Panc1 (cell line): ENCODE measurements around the gene CYBA. TPM values are rescaled to one million over a fixed set of nuclear protein-coding genes. Genes with fewer than 3 reads are reported as not detected.

Experiments
- ATAC-seq: fragments of 200-7000 bp; cut with Tn5 transposase; 2 replicates; pipeline ENCODE4 v1.9.1; 2020; ENCODE audit warnings: mild to moderate bottlenecking, moderate library complexity
- BruUV-seq: library from RNA; stranded (reverse); fragments of 400-500 nt; replicated peaks from 2 replicates; lab custom pipeline; 2021; lab: Mats Ljungman, UMichigan
- CTCF ChIA-PET: fragments of 300-600 bp; sonication (Branson Sonifier 250); formaldehyde crosslinking; loops from one replicate; lab custom pipeline; 2022; ENCODE audit warnings: antibody characterized with exemption; lab: Charles Lee
- POLR2A ChIA-PET: fragments of 300-600 bp; sonication (Branson Sonifier 250); formaldehyde crosslinking; loops from one replicate; lab custom pipeline; 2022; ENCODE audit warnings: antibody characterized with exemption; lab: Charles Lee
- DNase-seq: peaks from one replicate; pipeline ENCODE4 v3.0.0-alpha.2; 2010; ENCODE audit warnings: low read depth, low spot score
- H3K27ac ChIP-seq: 2 replicates; pipeline ENCODE4 v1.5.1; 2011; ENCODE audit warnings: mild to moderate bottlenecking, low read length, inconsistent platforms
- H3K27me3 ChIP-seq: fragments of 200-500 bp; sonication (Bioruptor generic); 2 replicates; pipeline ENCODE4 v1.6.0; 2014; ENCODE audit warnings: low read length, inconsistent platforms; ENCODE audit not compliant: control insufficient read depth, insufficient read depth
- H3K36me3 ChIP-seq: fragments of 200-500 bp; sonication (Bioruptor generic); 2 replicates; pipeline ENCODE4 v1.5.1; 2014; ENCODE audit warnings: inconsistent platforms, mild to moderate bottlenecking, low read length, moderate library complexity; ENCODE audit not compliant: control insufficient read depth, insufficient read depth
- H3K4me1 ChIP-seq: 2 replicates; pipeline ENCODE4 v1.5.1; 2011; ENCODE audit warnings: inconsistent platforms, mild to moderate bottlenecking, low read length, moderate library complexity; ENCODE audit not compliant: control insufficient read depth, insufficient read depth
- H3K4me3 ChIP-seq, 2 experiments: 2 replicates each; pipeline ENCODE4 v1.5.1; 2011 to 2012; ENCODE audit warnings: low read depth in 2 of 2, low read length in 2 of 2, mild to moderate bottlenecking in 2 of 2, inconsistent platforms in 1 of 2, moderate library complexity in 1 of 2
- H3K9me3 ChIP-seq: fragments of 200-500 bp; sonication (Bioruptor generic); 2 replicates; pipeline ENCODE4 v1.5.1; 2014; ENCODE audit warnings: low read depth, mild to moderate bottlenecking, inconsistent platforms, low read length, moderate library complexity; ENCODE audit not compliant: control insufficient read depth, insufficient read depth
- POLR2AphosphoS5 ChIP-seq: IDR thresholded peaks from 2 replicates; pipeline ENCODE4 v1.6.1; 2012; ENCODE audit warnings: mild to moderate bottlenecking, low read depth, low read length, moderate library complexity
- SIN3A ChIP-seq: IDR thresholded peaks from 2 replicates; pipeline ENCODE4 v1.6.1; 2012; ENCODE audit warnings: low read depth, mild to moderate bottlenecking, low read length, moderate library complexity, borderline replicate concordance; ENCODE audit not compliant: insufficient read depth
- TCF7L2 ChIP-seq: IDR thresholded peaks from 2 replicates; pipeline ENCODE4 v1.6.1; 2011; ENCODE audit warnings: mild to moderate bottlenecking, low read depth, low read length, inconsistent platforms
- in situ Hi-C: cut with HindIII; loops from 2 replicates; pipeline ENCODE4 v1.10.0; 2016; ENCODE audit warnings: low sequenced_read_pairs, low pct_unique_long_range_greater_than_20kb
- intact Hi-C: fragments of 100-400 bp; cut with micrococcal nuclease; formaldehyde crosslinking; loops from one replicate; pipeline ENCODE4 v1.10.0; 2022; ENCODE audit not compliant: unreplicated experiment
- total RNA-seq: library from RNA; stranded (reverse); gene quantifications from one replicate; pipeline ENCODE4 v1.2.1, GENCODE V29; 2021; ENCODE audit not compliant: unreplicated experiment
- TF ChIP-seq, protein P1 (sequence below), 2 experiments: IDR thresholded peaks; 2 replicates each; pipeline ENCODE4 v1.6.1; 2011 to 2012; ENCODE audit warnings: low read depth in 2 of 2, control low read depth in 1 of 2, low read length in 1 of 2, mild to moderate bottlenecking in 1 of 2, moderate library complexity in 1 of 2; ENCODE audit not compliant: insufficient read depth in 1 of 2
- TF ChIP-seq, protein P2 (sequence below): fragments of 450-650 bp; IDR thresholded peaks from 2 replicates; pipeline ENCODE4 v1.5.1; 2017; ENCODE audit warnings: mild to moderate bottlenecking

The CYBA gene
- total RNA-seq, 1 experiment from 2014 or later: 233 TPM

DNA sequence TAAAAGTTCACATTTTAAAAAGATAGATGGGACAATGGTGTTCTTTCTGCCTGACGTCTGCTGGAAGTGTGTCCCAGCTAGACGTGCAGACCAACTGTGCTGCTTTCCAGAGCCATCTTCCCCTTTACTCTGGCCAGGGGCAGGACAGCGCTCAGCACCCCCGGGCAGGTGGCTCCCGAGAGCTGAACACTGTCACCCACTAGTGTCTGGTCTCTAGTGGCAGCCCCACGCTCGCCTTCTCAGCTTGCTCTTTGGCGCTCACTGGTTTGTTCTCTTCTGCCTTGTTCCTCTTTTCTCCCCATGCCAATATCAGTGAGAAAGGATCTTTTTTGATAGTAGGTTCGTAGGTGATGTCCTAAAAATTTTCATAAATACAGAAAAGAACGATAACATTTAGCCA, 54.9 kb downstream of the CYBA start:
- Histone ChIP-seq H3K27ac (no peak overlapping the region), H3K4me3 (no peak overlapping the region), H3K9me3 (no peaks in the 10 kb centered on the region), H3K27me3 (no peaks in the 10 kb centered on the region), H3K36me3 (peaks cover 2% of the 10 kb centered on the region; the same call in 1 of the 2 replicates), H3K4me1 (no peaks in the 10 kb centered on the region)
- no peak for TF ChIP-seq SIN3A
- TF ChIP-seq, protein P1, sequence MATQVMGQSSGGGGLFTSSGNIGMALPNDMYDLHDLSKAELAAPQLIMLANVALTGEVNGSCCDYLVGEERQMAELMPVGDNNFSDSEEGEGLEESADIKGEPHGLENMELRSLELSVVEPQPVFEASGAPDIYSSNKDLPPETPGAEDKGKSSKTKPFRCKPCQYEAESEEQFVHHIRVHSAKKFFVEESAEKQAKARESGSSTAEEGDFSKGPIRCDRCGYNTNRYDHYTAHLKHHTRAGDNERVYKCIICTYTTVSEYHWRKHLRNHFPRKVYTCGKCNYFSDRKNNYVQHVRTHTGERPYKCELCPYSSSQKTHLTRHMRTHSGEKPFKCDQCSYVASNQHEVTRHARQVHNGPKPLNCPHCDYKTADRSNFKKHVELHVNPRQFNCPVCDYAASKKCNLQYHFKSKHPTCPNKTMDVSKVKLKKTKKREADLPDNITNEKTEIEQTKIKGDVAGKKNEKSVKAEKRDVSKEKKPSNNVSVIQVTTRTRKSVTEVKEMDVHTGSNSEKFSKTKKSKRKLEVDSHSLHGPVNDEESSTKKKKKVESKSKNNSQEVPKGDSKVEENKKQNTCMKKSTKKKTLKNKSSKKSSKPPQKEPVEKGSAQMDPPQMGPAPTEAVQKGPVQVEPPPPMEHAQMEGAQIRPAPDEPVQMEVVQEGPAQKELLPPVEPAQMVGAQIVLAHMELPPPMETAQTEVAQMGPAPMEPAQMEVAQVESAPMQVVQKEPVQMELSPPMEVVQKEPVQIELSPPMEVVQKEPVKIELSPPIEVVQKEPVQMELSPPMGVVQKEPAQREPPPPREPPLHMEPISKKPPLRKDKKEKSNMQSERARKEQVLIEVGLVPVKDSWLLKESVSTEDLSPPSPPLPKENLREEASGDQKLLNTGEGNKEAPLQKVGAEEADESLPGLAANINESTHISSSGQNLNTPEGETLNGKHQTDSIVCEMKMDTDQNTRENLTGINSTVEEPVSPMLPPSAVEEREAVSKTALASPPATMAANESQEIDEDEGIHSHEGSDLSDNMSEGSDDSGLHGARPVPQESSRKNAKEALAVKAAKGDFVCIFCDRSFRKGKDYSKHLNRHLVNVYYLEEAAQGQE (IDR thresholded peaks at IDR 0.05; ENCODE audit: insufficient read depth in 1 of 2, low read depth in 2 of 2, low read length in 1 of 2): no peak
- no peak for TF ChIP-seq TCF7L2
- no peak for TF ChIP-seq POLR2AphosphoS5
- TF ChIP-seq, protein P2, sequence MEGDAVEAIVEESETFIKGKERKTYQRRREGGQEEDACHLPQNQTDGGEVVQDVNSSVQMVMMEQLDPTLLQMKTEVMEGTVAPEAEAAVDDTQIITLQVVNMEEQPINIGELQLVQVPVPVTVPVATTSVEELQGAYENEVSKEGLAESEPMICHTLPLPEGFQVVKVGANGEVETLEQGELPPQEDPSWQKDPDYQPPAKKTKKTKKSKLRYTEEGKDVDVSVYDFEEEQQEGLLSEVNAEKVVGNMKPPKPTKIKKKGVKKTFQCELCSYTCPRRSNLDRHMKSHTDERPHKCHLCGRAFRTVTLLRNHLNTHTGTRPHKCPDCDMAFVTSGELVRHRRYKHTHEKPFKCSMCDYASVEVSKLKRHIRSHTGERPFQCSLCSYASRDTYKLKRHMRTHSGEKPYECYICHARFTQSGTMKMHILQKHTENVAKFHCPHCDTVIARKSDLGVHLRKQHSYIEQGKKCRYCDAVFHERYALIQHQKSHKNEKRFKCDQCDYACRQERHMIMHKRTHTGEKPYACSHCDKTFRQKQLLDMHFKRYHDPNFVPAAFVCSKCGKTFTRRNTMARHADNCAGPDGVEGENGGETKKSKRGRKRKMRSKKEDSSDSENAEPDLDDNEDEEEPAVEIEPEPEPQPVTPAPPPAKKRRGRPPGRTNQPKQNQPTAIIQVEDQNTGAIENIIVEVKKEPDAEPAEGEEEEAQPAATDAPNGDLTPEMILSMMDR: no peak
- intact Hi-C loops (no loop called here), in situ Hi-C loops (no loop called here)
- DNase-seq (no peak), ATAC-seq (no peak)
- ChIA-PET POLR2A (no interaction called here), CTCF (interaction anchor here (0.6 kb wide), 1 partner anchor 38 kb away, joined by 4 read pairs; no protein-coding TSS in a partner anchor)
- no TSS peak for BruUV-seq

DNA sequence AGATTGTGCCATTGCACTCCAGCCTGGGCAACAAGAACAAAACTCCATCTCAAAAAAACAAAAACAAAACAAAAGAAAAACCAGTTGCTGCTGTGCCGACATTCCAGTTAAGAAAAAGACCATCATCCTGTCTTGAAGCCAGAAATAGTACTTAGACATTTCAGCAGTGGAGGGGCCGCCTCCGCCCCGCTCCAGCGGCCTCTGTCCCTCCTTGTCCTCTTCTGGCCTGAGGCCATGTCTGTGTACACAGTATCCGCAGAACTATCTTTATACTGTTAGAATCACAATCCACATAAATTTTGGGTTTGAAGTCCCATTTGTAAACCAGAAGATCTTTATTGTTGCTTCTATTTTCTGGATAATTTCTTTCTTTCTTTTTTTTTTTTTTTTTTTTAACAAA, 55.8 kb downstream of the CYBA start:
- CTCF ChIA-PET: no interaction called here
- in situ Hi-C loops: no loop called here
- Histone ChIP-seq H3K27me3 (no peaks in the 10 kb centered on the region), H3K9me3 (no peaks in the 10 kb centered on the region), H3K4me1 (no peaks in the 10 kb centered on the region), H3K36me3 (peaks cover 2% of the 10 kb centered on the region; the same call in 1 of the 2 replicates), H3K4me3 (no peak overlapping the region), H3K27ac (no peak overlapping the region)
- BruUV-seq: no TSS peak
- no peak for DNase-seq
- POLR2A ChIA-PET: no interaction called here
- no peak for TF ChIP-seq SIN3A
- TF ChIP-seq, protein P1 (IDR thresholded peaks at IDR 0.05; ENCODE audit: insufficient read depth in 1 of 2, low read depth in 2 of 2, low read length in 1 of 2): no peak
- TF ChIP-seq POLR2AphosphoS5: no peak
- TF ChIP-seq, protein P2: no peak
- intact Hi-C loops: no loop called here
- ATAC-seq: no peak
